Measurements from ENCODE around the gene GARIN3.

Gene GARIN3

DNA sequence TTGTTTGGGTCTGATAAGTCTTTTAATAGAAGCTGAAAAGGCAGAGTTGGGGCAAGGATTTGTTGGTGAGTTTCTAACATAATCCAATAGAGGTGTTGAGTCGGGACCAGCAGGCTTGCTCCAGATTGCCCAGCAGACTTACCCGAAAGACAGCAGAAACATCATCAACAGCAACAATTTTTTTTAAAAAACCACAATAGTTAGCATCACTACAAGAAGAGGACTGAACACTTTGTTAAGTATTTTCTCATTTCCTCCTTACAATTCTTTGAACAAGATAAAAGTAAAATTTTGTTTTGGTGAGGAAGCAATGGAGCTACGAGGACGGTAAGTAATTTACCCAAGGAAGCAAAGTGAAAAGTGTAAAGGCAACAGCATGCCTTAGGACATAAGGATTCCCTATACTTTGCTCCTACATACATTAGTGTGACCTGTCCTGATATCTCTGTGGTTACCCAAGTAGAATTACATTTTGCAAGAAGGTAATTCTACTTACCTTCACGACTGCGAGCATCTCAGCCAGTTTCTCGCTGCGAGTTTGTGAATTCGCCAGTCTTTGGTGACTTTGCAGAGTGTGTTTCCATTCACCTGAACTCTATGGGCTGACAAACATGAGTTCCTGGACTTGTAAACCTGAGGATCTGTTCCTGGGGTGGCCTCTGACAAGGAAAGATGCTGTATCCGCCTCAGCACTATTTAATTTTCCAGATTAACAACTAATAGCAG lies 27.8 kb upstream of the GARIN3 start:
- 0 out of 2 replicates have a peak, but pooled peaks cover 3% of the 10 kb centered on the region for H3K27me3 ChIP-seq (ENCODE audit: low read length)
- H3K9ac ChIP-seq (ENCODE audit: low read length) = no peak overlapping the region
- H3K4me2 ChIP-seq (ENCODE audit: low read depth, low read length, poor library complexity, severe bottlenecking) = no peak overlapping the region
- H3K36me3 ChIP-seq (ENCODE audit: low read length) = no peaks in the 10 kb centered on the region
- no peak for TF ChIP-seq EZH2phosphoT487 (conservative IDR thresholded peaks at IDR 0.05; ENCODE audit: low read length)
- TF ChIP-seq, protein P1, sequence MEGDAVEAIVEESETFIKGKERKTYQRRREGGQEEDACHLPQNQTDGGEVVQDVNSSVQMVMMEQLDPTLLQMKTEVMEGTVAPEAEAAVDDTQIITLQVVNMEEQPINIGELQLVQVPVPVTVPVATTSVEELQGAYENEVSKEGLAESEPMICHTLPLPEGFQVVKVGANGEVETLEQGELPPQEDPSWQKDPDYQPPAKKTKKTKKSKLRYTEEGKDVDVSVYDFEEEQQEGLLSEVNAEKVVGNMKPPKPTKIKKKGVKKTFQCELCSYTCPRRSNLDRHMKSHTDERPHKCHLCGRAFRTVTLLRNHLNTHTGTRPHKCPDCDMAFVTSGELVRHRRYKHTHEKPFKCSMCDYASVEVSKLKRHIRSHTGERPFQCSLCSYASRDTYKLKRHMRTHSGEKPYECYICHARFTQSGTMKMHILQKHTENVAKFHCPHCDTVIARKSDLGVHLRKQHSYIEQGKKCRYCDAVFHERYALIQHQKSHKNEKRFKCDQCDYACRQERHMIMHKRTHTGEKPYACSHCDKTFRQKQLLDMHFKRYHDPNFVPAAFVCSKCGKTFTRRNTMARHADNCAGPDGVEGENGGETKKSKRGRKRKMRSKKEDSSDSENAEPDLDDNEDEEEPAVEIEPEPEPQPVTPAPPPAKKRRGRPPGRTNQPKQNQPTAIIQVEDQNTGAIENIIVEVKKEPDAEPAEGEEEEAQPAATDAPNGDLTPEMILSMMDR (IDR thresholded peaks at IDR 0.05; ENCODE audit: insufficient read depth, low read length, poor library complexity, severe bottlenecking) = no peak
- no peak overlapping the region for H2AFZ ChIP-seq (ENCODE audit: low read depth, low read length, severe bottlenecking)
- no peaks in the 10 kb centered on the region for H3K9me3 ChIP-seq (ENCODE audit: insufficient read depth, low read length)
- H3K79me2 ChIP-seq (ENCODE audit: insufficient read depth, low read length) = no peaks in the 10 kb centered on the region
- no peak overlapping the region for H3K4me3 ChIP-seq (ENCODE audit: insufficient read depth, low read length, poor library complexity, severe bottlenecking)
- no peak overlapping the region for H3K27ac ChIP-seq (ENCODE audit: low read depth, low read length)
- no peaks in the 10 kb centered on the region for H3F3A ChIP-seq (ENCODE audit: insufficient read depth)
- H4K20me1 ChIP-seq (ENCODE audit: low read depth, low read length) = no peaks in the 10 kb centered on the region
- no peaks in the 10 kb centered on the region for H3K9me2 ChIP-seq (replicated peaks; ENCODE audit: insufficient read depth, low read length)

DNA sequence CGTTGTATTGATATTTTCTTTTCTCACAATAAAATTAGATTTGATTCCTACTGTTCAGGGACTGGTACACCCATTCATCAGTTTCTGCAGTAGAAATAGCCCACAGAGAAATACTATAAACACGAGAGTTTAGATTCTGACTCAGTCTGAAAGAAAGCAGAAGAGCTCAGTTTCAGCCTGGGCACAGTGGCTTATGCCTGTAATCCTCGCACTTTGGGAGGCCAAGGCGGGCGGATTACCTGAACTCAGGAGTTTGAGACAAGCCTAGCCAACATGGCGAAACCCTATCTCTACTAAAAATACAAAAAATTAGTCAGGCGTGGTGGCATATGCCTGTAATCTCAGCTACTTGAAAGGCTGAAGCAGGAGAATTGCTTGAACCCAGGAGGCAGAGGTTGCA lies 23.2 kb upstream of the GARIN3 start:
- H3K4me3 ChIP-seq (ENCODE audit: insufficient read depth, low read length, poor library complexity, severe bottlenecking) = no peak overlapping the region
- H3K36me3 ChIP-seq (ENCODE audit: low read length) = no peaks in the 10 kb centered on the region

DNA sequence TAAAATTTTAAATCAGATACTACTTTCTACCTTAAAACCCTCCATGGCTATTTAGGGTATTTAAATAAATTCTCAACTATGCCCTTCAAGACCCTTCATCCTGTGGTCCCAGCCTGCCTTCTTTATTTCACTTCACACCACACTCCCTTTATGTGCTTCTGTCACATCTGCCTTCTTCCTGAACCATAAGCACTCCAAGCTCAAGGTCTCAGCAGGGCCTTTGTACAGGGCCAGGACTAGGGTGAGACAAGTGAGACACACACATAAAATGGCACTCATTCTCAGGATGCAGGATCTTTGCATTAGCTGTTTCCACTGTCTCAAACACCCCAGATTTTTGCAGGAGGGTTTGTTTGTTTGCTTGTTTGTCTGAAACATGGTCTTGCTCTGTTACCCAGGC lies 22.2 kb upstream of the GARIN3 start:
- H3K9ac ChIP-seq (ENCODE audit: low read length) = no peak overlapping the region
- no peaks in the 10 kb centered on the region for H3K79me2 ChIP-seq (ENCODE audit: insufficient read depth, low read length)
- no peaks in the 10 kb centered on the region for H3K9me2 ChIP-seq (replicated peaks; ENCODE audit: insufficient read depth, low read length)
- H3K4me2 ChIP-seq (ENCODE audit: low read depth, low read length, poor library complexity, severe bottlenecking) = no peak overlapping the region
- no peaks in the 10 kb centered on the region for H3K9me3 ChIP-seq (ENCODE audit: insufficient read depth, low read length)
- H3K36me3 ChIP-seq (ENCODE audit: low read length) = no peaks in the 10 kb centered on the region
- TF ChIP-seq, protein P1 (IDR thresholded peaks at IDR 0.05; ENCODE audit: insufficient read depth, low read length, poor library complexity, severe bottlenecking) = no peak
- TF ChIP-seq EZH2phosphoT487 (conservative IDR thresholded peaks at IDR 0.05; ENCODE audit: low read length) = no peak
- no peak overlapping the region for H2AFZ ChIP-seq (ENCODE audit: low read depth, low read length, severe bottlenecking)
- 0 out of 2 replicates have a peak, but pooled peaks cover 3% of the 10 kb centered on the region for H3K27me3 ChIP-seq (ENCODE audit: low read length)
- no peak overlapping the region for H3K4me3 ChIP-seq (ENCODE audit: insufficient read depth, low read length, poor library complexity, severe bottlenecking)
- H3K27ac ChIP-seq (ENCODE audit: low read depth, low read length) = no peak overlapping the region
- no peaks in the 10 kb centered on the region for H4K20me1 ChIP-seq (ENCODE audit: low read depth, low read length)
- no peaks in the 10 kb centered on the region for H3F3A ChIP-seq (ENCODE audit: insufficient read depth)

More for the DNA sequence above, 23.2 kb upstream of the GARIN3 start:
- H3K27ac ChIP-seq (ENCODE audit: low read depth, low read length) = no peak overlapping the region
- no peak overlapping the region for H3K4me2 ChIP-seq (ENCODE audit: low read depth, low read length, poor library complexity, severe bottlenecking)
- TF ChIP-seq, protein P1 (IDR thresholded peaks at IDR 0.05; ENCODE audit: insufficient read depth, low read length, poor library complexity, severe bottlenecking) = no peak
- no peak for TF ChIP-seq EZH2phosphoT487 (conservative IDR thresholded peaks at IDR 0.05; ENCODE audit: low read length)
- no peaks in the 10 kb centered on the region for H4K20me1 ChIP-seq (ENCODE audit: low read depth, low read length)
- no peaks in the 10 kb centered on the region for H3F3A ChIP-seq (ENCODE audit: insufficient read depth)
- no peaks in the 10 kb centered on the region for H3K9me3 ChIP-seq (ENCODE audit: insufficient read depth, low read length)
- H3K9me2 ChIP-seq (replicated peaks; ENCODE audit: insufficient read depth, low read length) = no peaks in the 10 kb centered on the region
- H2AFZ ChIP-seq (ENCODE audit: low read depth, low read length, severe bottlenecking) = no peak overlapping the region
- H3K27me3 ChIP-seq (ENCODE audit: low read length) = 0 out of 2 replicates have a peak, but pooled peaks cover 3% of the 10 kb centered on the region
- no peak overlapping the region for H3K9ac ChIP-seq (ENCODE audit: low read length)
- H3K79me2 ChIP-seq (ENCODE audit: insufficient read depth, low read length) = no peaks in the 10 kb centered on the region

Data from SU-DHL-6 (cell line).